Tibial nerve (tissue), 4 donors: ENCODE results near the gene BARD1. TPM values are rescaled to one million over a fixed set of nuclear protein-coding genes. Genes with fewer than 3 reads are reported as not detected.

Experiments
- DNase-seq, 2 donors: peaks; one replicate each; pipeline ENCODE4 v3.0.0-alpha.2; 2019; ENCODE audit warnings: low spot score in 2 of 2
- H3K27ac ChIP-seq, 4 donors: fragments of 200-600 bp; sonication (generic) in 3 of 4; one replicate each; pipeline ENCODE4 v1.5.1; 2017 to 2019; ENCODE audit warnings: mild to moderate bottlenecking in 1 of 4
- H3K27me3 ChIP-seq, 2 donors: fragments of 200-600 bp; sonication (generic) in 1 of 2; one replicate each; pipeline versions ENCODE4 v1.5.1 to v1.6.0; 2017 to 2019
- H3K36me3 ChIP-seq, 3 donors: fragments of 200-600 bp; sonication (generic); one replicate each; pipeline ENCODE4 v1.5.1; 2018 to 2019
- H3K4me1 ChIP-seq, 4 donors: fragments of 200-600 bp; sonication (generic) in 3 of 4; one replicate each; pipeline ENCODE4 v1.5.1; 2017 to 2019
- H3K4me3 ChIP-seq, 4 donors: fragments of 200-600 bp; sonication (generic) in 3 of 4; one replicate each; pipeline ENCODE4 v1.5.1; 2017 to 2019; ENCODE audit warnings: mild to moderate bottlenecking in 1 of 4, moderate library complexity in 1 of 4
- H3K9me3 ChIP-seq, 4 donors: fragments of 200-600 bp; sonication (generic) in 3 of 4; one replicate each; pipeline ENCODE4 v1.5.1; 2017 to 2019
- EP300 ChIP-seq, 2 donors: sonication (generic); formaldehyde crosslinking; IDR thresholded peaks; one replicate each; pipeline ENCODE4 v1.6.1; 2017; ENCODE audit warnings: antibody characterized with exemption in 2 of 2, mild to moderate bottlenecking in 1 of 2
- POLR2A ChIP-seq, 2 donors: fragments of 450-650 bp; IDR thresholded peaks; one replicate each; pipeline ENCODE4 v1.6.1; 2017; ENCODE audit warnings: antibody characterized with exemption in 2 of 2, mild to moderate bottlenecking in 2 of 2, moderate library complexity in 2 of 2
- WGBS, 2 donors: methylation state at CpG; one replicate each; pipeline ENCODE4 v1.1.5; 2018; 5-methylcytosine and 5-hydroxymethylcytosine counted together
- total RNA-seq, 4 donors: library from RNA; depleted of rRNA; stranded (reverse); fragments of >200 nt; gene quantifications; one replicate each; pipeline ENCODE4 v1.1.0, GENCODE V29; 2016
- TF ChIP-seq, protein P1 (sequence below), 5 experiments: fragments of 200-600 bp in 3 of 5; fragments of 450-650 bp in 2 of 5; sonication (generic) in 3 of 5; IDR thresholded peaks; one replicate each; pipeline ENCODE4 v1.5.1; 2016 to 2019; ENCODE audit warnings: antibody characterized with exemption in 5 of 5, mild to moderate bottlenecking in 3 of 5, moderate library complexity in 2 of 5

BARD1 gene
- total RNA-seq, 4 donors from 2014 or later = 11.1 to 16.0 (median 11.1) TPM

DNA sequence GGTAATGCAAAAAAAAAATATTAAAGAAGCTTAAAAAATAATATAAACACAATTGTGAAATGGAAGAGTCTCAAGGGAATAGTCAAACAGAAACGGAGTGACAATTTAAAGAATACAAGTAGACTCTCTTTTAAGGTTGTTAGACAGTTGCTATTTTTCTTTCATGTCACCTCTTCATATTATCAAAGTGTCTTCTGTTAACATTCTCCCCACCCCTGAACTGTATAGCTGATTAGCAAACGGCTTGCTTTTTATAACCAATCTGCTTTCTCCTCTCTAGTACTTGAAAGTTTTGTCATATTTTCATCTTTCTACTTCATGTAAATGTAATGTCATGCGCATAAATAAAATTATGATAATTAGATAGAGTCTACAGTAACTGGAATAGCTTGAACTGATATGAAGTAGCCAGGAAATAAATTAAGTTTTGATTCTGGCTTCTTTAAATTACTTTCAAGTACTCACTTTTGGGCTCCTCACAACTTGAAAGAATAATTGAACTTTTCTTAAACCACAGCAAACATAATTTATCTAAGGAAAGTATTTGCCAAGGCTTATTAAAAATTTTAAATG is 37.0 kb downstream of the BARD1 start:
- Histone ChIP-seq H3K27ac (no peak overlapping the region), H3K4me3 (no peak overlapping the region), H3K4me1 (no peaks in the 10 kb centered on the region), H3K9me3 (peaks cover 0 to 9% (median 0%) of the 10 kb centered on the region in 4 donors), H3K27me3 (no peaks in the 10 kb centered on the region), H3K36me3 (peaks cover 0 to 48% (median 0%) of the 10 kb centered on the region in 3 donors)
- WGBS, 2 donors = 47 to 69% methylated on average over 3 of the region's 3 CpGs
- DNase-seq = no peak
- TF ChIP-seq POLR2A (IDR thresholded peaks at IDR 0.05) = no peak
- TF ChIP-seq EP300 (IDR thresholded peaks at IDR 0.05) = no peak

DNA sequence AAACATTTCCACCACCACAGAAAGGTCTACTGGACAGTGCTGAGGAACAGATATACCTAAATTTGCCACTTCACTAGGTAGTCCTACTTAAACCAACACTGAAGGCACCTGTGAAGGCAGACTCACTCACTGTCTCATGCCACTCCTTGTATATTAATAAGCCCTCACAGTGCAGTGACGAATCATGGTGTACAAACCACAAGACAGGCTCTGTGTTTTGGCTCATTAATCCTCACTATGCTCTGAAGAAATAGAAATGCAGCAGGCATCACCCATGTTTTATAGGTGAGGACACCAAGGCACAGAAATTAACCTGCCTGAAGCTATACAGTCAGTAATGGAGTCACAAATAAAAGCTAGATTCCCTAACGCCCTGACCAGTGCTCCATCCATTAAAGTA is 44.3 kb downstream of the BARD1 start:
- no peaks in the 10 kb centered on the region for H3K4me1 ChIP-seq
- DNase-seq = no peak
- 94 to 97% methylated on average over 2 of the region's 2 CpGs for WGBS, 2 donors
- H3K9me3 ChIP-seq = no peaks in the 10 kb centered on the region
- H3K27me3 ChIP-seq = no peaks in the 10 kb centered on the region
- TF ChIP-seq POLR2A (IDR thresholded peaks at IDR 0.05) (no peak), EP300 (IDR thresholded peaks at IDR 0.05) (no peak)
- TF ChIP-seq, protein P1, sequence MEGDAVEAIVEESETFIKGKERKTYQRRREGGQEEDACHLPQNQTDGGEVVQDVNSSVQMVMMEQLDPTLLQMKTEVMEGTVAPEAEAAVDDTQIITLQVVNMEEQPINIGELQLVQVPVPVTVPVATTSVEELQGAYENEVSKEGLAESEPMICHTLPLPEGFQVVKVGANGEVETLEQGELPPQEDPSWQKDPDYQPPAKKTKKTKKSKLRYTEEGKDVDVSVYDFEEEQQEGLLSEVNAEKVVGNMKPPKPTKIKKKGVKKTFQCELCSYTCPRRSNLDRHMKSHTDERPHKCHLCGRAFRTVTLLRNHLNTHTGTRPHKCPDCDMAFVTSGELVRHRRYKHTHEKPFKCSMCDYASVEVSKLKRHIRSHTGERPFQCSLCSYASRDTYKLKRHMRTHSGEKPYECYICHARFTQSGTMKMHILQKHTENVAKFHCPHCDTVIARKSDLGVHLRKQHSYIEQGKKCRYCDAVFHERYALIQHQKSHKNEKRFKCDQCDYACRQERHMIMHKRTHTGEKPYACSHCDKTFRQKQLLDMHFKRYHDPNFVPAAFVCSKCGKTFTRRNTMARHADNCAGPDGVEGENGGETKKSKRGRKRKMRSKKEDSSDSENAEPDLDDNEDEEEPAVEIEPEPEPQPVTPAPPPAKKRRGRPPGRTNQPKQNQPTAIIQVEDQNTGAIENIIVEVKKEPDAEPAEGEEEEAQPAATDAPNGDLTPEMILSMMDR (IDR thresholded peaks at IDR 0.05) = no peak
- peaks cover 0 to 70% (median 0%) of the 10 kb centered on the region in 3 donors for H3K36me3 ChIP-seq
- no peak overlapping the region for H3K27ac ChIP-seq
- H3K4me3 ChIP-seq = no peak overlapping the region

DNA sequence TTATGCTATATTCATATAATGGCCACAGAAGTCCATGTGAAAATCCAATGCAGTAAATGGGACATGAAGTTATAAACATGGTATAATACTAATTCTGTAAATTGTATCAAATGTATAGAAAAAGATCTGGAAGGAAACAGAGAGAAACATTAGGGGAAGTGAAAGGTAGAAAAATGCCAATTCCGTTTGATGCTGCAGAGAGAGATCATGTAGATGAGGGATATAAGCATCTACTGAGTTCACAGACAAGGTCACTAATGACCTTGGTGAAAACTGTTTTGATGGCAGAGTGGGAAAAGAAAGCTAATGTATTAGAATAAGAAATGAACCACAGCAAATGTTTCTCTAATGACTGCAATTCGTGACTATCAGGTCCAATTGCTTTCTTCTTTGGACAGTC is 56.0 kb downstream of the BARD1 start:
- TF ChIP-seq POLR2A (IDR thresholded peaks at IDR 0.05) (no peak), EP300 (IDR thresholded peaks at IDR 0.05) (no peak)
- TF ChIP-seq, protein P1 (IDR thresholded peaks at IDR 0.05) = no peak
- no peaks in the 10 kb centered on the region for H3K4me1 ChIP-seq
- no peak overlapping the region for H3K4me3 ChIP-seq
- WGBS, 2 donors = 58 to 81% methylated on average over 2 of the region's 2 CpGs
- no peak overlapping the region for H3K27ac ChIP-seq
- no peak for DNase-seq
- no peaks in the 10 kb centered on the region for H3K9me3 ChIP-seq
- H3K36me3 ChIP-seq = peaks cover 0 to 44% (median 0%) of the 10 kb centered on the region in 3 donors
- H3K27me3 ChIP-seq = no peaks in the 10 kb centered on the region

DNA sequence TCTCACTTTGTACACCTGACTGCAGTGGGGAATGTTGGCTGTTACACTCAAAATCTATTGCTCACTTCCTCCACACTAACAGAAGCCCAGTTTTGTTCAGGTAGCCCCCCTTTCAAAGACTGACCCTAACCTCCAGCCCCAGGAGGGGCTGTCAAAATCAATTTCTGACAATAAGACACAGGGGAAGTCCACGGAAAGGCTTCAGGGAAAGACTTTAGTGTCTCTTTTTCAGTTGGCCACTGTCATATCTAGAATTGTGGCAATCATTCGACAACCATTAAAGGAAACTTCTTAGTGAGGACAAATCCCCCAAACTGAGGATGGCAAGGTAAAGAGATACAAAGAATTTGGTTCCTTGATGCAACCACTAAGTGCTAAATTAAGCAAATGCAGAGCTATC is 59.0 kb downstream of the BARD1 start:
- no peak for DNase-seq
- Histone ChIP-seq H3K4me1 (no peaks in the 10 kb centered on the region), H3K27me3 (no peaks in the 10 kb centered on the region), H3K4me3 (no peak overlapping the region), H3K9me3 (no peaks in the 10 kb centered on the region), H3K36me3 (peaks cover 0 to 33% (median 0%) of the 10 kb centered on the region in 3 donors), H3K27ac (no peak overlapping the region)
- TF ChIP-seq POLR2A (IDR thresholded peaks at IDR 0.05) (no peak), EP300 (IDR thresholded peaks at IDR 0.05) (no peak)
- TF ChIP-seq, protein P1 (IDR thresholded peaks at IDR 0.05) = no peak
- WGBS, 2 donors = 87 to 88% methylated on average over 2 of the region's 2 CpGs

DNA sequence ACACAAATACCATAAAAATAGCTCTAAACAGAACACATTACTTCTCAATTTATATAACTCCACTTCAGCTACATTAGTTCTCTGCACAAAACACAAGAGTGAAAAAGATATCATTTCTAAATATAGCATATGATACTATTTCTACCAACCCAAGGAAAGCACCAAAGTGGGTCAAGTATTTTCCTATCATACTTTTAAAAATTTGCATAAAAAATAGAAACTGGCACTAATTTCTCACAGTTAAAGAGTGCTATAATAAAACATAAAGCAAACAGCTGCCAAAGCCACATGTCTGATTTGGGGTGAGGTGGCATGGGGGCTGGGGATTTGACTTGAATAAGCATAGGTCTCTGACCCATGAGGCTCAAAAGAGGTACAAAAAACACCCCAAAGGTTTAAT is 61.5 kb downstream of the BARD1 start:
- no peaks in the 10 kb centered on the region for H3K9me3 ChIP-seq
- H3K27me3 ChIP-seq = no peaks in the 10 kb centered on the region
- DNase-seq = no peak
- H3K4me1 ChIP-seq = no peaks in the 10 kb centered on the region
- H3K4me3 ChIP-seq = no peak overlapping the region
- TF ChIP-seq POLR2A (IDR thresholded peaks at IDR 0.05) (no peak), EP300 (IDR thresholded peaks at IDR 0.05) (no peak)
- TF ChIP-seq, protein P1 (IDR thresholded peaks at IDR 0.05) = no peak
- H3K27ac ChIP-seq = no peak overlapping the region
- peaks cover 0 to 51% (median 0%) of the 10 kb centered on the region in 3 donors for H3K36me3 ChIP-seq
